Body of pancreas (tissue), 4 donors: ENCODE measurements around the gene FILIP1L. TPM values are rescaled to one million over a fixed set of nuclear protein-coding genes. Genes with fewer than 3 reads are reported as not detected.

Source experiments
- ATAC-seq: fragments of 150-250 bp; one replicate; pipeline ENCODE4 v1.9.1; 2016
- DNase-seq, 4 donors: peaks; one replicate each; pipeline ENCODE4 v3.0.0-alpha.2; 2019
- H3K27ac ChIP-seq, 4 donors: fragments of 200-600 bp; sonication (generic); 1 replicate in 3 of 4; 2 replicates in 1 of 4; pipeline versions ENCODE4 v1.5.1 to v1.6.1; 2016 to 2019; ENCODE audit warnings: mild to moderate bottlenecking in 1 of 4, mixed read lengths in 1 of 4, moderate library complexity in 1 of 4
- H3K27me3 ChIP-seq, 2 donors: fragments of 200-600 bp; sonication (generic); one replicate each; pipeline ENCODE4 v1.6.0; 2016; ENCODE audit warnings: mild to moderate bottlenecking in 1 of 2
- H3K36me3 ChIP-seq, 2 donors: fragments of 200-600 bp; sonication (generic); replicated peaks in 1 of 2; 2 replicates each; pipeline ENCODE4 v1.5.1; 2016; ENCODE audit warnings: low read depth in 2 of 2; ENCODE audit not compliant: insufficient read depth in 1 of 2
- H3K4me1 ChIP-seq: fragments of 200-600 bp; sonication (generic); one replicate; pipeline ENCODE4 v1.6.0; 2016
- H3K4me3 ChIP-seq, 2 donors: fragments of 200-600 bp; sonication (generic); 1 replicate in 1 of 2; 2 replicates in 1 of 2; pipeline ENCODE4 v1.5.1; 2016 to 2019
- H3K9me3 ChIP-seq, 3 donors: fragments of 200-600 bp; sonication (generic); 1 replicate in 2 of 3; 2 replicates in 1 of 3; pipeline ENCODE4 v1.5.1; 2016
- CTCF ChIP-seq, 7 experiments: fragments of 450-650 bp in 4 of 7; fragments of 200-600 bp in 3 of 7; sonication (generic) in 3 of 7; IDR thresholded peaks; one replicate each; pipeline ENCODE4 v1.5.1; 2016 to 2019; ENCODE audit warnings: antibody characterized with exemption in 7 of 7
- POLR2A ChIP-seq, 3 donors: fragments of 450-650 bp; IDR thresholded peaks; one replicate each; pipeline ENCODE4 v1.6.1; 2016; ENCODE audit warnings: antibody characterized with exemption in 3 of 3, mild to moderate bottlenecking in 2 of 3
- WGBS, 2 donors: methylation state at CpG; one replicate each; pipeline ENCODE4 v1.1.5; 2017; 5-methylcytosine and 5-hydroxymethylcytosine counted together
- intact Hi-C: fragments of 100-400 bp; cut with DNase I; formaldehyde crosslinking; loops from one replicate; pipeline ENCODE4 v1.15.1; 2023
- total RNA-seq, 2 donors: library from RNA; depleted of rRNA; stranded (reverse); fragments of >200 nt; gene quantifications; one replicate each; pipeline ENCODE4 v1.1.0, GENCODE V29; 2016

The FILIP1L gene
- total RNA-seq, 2 donors from 2014 or later, result 27.8 to 47.8 TPM

- TF ChIP-seq POLR2A (IDR thresholded peaks at IDR 0.05) (no peak), CTCF (IDR thresholded peaks at IDR 0.05) (no peak)
- no peaks in the 10 kb centered on the region for H3K27me3 ChIP-seq
- ATAC-seq (no peak), DNase-seq (no peak)
- intact Hi-C loops, result no loop called here
- WGBS, 2 donors, result 85 to 96% methylated on average over 8 of the region's 8 CpGs
- peak overlapping the region in 1 of 4 donors; percentile 6 for H3K27ac ChIP-seq
- no peak overlapping the region for H3K4me3 ChIP-seq
- H3K36me3 ChIP-seq, result no peaks in the 10 kb centered on the region
- no peaks in the 10 kb centered on the region for H3K4me1 ChIP-seq
- peaks cover 0 to 8% (median 0%) of the 10 kb centered on the region in 3 donors for H3K9me3 ChIP-seq
These were observed 36.9 kb upstream of the FILIP1L start for GRCh38 chr3:100151024-100151707.

GRCh38 chr3:100150473-100150872, 36.2 kb upstream of the FILIP1L start:
- TF ChIP-seq POLR2A (IDR thresholded peaks at IDR 0.05) (no peak), CTCF (IDR thresholded peaks at IDR 0.05) (no peak)

GRCh38 chr3:100149713-100150415, 35.6 kb upstream of the FILIP1L start:
- Histone ChIP-seq H3K27ac (no peak overlapping the region), H3K27me3 (no peaks in the 10 kb centered on the region), H3K4me1 (no peaks in the 10 kb centered on the region), H3K9me3 (no peaks in the 10 kb centered on the region), H3K4me3 (no peak overlapping the region), H3K36me3 (no peaks in the 10 kb centered on the region)
- TF ChIP-seq POLR2A (IDR thresholded peaks at IDR 0.05) (no peak), CTCF (IDR thresholded peaks at IDR 0.05) (no peak)
- WGBS, 2 donors, result 92 to 98% methylated on average over 6 of the region's 6 CpGs
- intact Hi-C loops, result no loop called here
- DNase-seq (no peak), ATAC-seq (no peak)

More at GRCh38 chr3:100150473-100150872, 36.2 kb upstream of the FILIP1L start:
- intact Hi-C loops, result no loop called here
- Histone ChIP-seq H3K4me3 (no peak overlapping the region), H3K36me3 (no peaks in the 10 kb centered on the region), H3K27me3 (no peaks in the 10 kb centered on the region), H3K9me3 (peaks cover 0 to 6% (median 0%) of the 10 kb centered on the region in 3 donors), H3K4me1 (no peaks in the 10 kb centered on the region), H3K27ac (no peak overlapping the region)
- WGBS, 2 donors, result 83 to 89% methylated on average over 1 of the region's 1 CpG
- ATAC-seq (no peak), DNase-seq (no peak)

GRCh38 chr3:100149130-100149529, 34.8 kb upstream of the FILIP1L start:
- H3K4me3 ChIP-seq, result no peak overlapping the region
- no peaks in the 10 kb centered on the region for H3K27me3 ChIP-seq
- no peaks in the 10 kb centered on the region for H3K9me3 ChIP-seq
- no peaks in the 10 kb centered on the region for H3K4me1 ChIP-seq
- 90 to 95% methylated on average over 2 of the region's 2 CpGs for WGBS, 2 donors
- TF ChIP-seq CTCF (IDR thresholded peaks at IDR 0.05) (no peak), POLR2A (IDR thresholded peaks at IDR 0.05) (no peak)
- intact Hi-C loops, result no loop called here
- H3K27ac ChIP-seq, result no peak overlapping the region
- no peaks in the 10 kb centered on the region for H3K36me3 ChIP-seq
- DNase-seq (no peak), ATAC-seq (no peak)
